ENCODE measurements around the gene CD24.
"Not testable (repeated sequence)": the region's sequence is repeated elsewhere in the genome, so short reads cannot be mapped to it uniquely, and the experiment has no call there.

CD24 gene, protein sequence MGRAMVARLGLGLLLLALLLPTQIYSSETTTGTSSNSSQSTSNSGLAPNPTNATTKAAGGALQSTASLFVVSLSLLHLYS

DNA sequence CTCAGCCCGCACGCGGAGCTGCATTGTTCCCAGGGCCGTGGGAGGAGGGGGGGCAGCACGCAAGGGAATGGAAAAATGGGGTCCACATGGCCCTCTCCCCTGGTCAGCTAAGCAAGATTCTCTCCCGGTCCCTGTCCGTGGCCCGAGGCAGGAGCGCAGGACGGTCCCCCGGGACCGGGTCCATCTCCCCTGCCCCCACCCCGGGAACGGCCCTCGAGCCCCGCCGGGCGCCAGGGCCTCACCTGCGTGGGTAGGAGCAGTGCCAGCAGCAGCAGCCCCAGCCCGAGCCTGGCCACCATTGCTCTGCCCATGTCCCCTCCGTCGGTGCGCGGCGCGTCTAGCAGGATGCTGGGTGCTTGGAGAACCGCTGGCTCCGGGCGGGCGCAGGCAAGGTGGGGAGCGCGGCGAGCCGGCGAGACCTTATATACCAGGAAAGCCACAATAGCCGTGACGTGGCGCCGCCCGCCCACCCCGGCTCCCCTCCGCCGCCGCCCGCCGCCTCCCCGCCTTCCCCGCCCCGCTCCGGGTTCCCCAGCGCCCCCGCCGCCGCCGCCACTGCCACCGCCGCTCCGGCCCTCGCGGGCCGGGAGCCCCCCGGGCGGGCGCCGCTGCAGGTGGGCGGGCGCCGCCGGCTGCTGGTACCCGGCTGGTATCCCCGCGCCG is at the start of gene CD24:
TSS of gene CD24 (minus strand) at position 394 of the 663 bp plus-strand sequence. CDS start at position 311, 83 bp downstream.
- Mint-ChIP-seq H3K36me3 (ENCODE audit: low read depth) (no peaks in the 10 kb centered on the region), H3K9me3 (no peaks in the 10 kb centered on the region), H3K4me3 (peak within 1 kb of the TSS; percentile 78), H3K27ac (no peak within 1 kb of the TSS), H3K27me3 (peaks cover 78% of the 10 kb centered on the region), H3K4me1 (ENCODE audit: low read depth) (peaks cover 16% of the 10 kb centered on the region)
- intact Hi-C loops (cut with micrococcal nuclease), result no loop called here

DNA sequence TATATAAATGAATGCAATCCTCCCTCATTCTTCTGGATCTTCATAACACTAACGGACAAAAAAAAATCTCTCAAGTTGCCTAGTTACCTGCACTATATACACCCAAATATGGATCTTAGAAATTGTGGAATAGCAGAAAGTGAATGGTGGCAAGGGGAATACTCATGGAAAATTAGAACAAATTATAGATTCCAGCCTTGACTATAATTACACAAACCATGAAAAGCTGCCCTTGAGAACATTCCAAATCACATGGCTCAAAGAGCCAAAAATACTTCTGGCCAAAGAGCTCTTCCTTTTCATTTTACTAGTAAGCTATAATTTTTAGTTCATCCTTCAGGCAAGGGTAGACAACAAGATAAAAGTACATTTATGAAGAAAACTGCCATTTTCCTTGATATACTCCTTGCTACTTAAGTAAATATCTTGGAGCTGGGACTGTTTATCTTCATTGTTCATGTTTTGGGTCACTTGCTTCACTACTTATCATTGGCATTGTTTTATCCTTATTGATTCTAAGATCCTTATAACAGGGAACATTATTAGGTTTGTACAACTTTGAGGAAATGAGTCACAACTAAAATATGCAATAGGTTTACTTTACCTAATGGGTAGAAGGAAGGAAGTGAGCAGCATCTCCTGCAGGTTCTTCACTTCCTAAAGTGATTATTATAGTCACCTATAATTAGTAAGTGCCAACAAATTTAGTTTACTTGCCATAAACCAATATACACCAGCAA is 47.1 kb upstream of the CD24 start:
- Mint-ChIP-seq H3K4me1 (ENCODE audit: low read depth) (no peaks in the 10 kb centered on the region), H3K27me3 (no peaks in the 10 kb centered on the region), H3K9me3 (no peaks in the 10 kb centered on the region), H3K27ac (no peak overlapping the region), H3K4me3 (no peak overlapping the region), H3K36me3 (ENCODE audit: low read depth) (no peaks in the 10 kb centered on the region)
- intact Hi-C loops (cut with micrococcal nuclease), result no loop called here

DNA sequence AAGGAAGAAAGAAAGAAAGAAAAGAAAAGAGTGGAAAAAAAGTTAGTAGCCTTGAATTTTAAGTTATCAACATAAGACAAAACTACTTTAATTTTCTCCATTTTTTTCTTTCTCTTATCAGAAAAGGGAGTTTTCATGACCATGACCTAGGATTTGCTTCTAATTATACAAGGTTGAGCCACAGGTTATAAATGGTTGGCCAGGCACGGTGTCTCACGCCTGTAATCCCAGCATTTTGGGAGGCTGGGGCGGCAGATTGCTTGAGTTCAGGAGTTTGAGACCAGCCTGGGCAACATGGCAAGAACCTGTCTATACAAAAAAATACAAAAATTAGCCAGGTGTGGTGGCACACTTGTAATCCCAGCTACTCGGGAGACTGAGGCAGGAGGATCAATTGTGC is 45.7 kb upstream of the CD24 start:
- Mint-ChIP-seq H3K4me1 (ENCODE audit: low read depth) (no peaks in the 10 kb centered on the region), H3K27me3 (no peaks in the 10 kb centered on the region), H3K36me3 (ENCODE audit: low read depth) (no peaks in the 10 kb centered on the region), H3K9me3 (no peaks in the 10 kb centered on the region), H3K27ac (no peak overlapping the region), H3K4me3 (no peak overlapping the region)
- intact Hi-C loops (cut with micrococcal nuclease), result no loop called here

DNA sequence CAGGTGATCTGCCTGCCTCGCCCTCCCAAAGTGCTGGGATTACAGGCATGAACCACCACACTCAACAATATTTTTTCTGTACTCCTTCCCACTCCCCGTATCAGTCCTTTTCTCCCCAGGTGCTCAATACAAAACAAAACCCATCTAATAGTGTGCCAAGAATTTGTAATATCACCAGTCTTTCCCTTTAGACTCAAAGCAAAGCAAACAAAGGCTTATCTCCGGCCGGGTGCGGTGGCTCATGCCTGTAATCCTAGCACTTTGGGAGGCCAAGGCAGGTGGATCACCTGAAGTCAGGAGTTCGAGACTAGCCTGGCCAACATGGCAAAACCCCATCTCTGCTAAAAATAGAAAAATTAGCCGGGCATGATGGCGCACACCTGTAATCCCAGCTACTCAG is 45.1 kb upstream of the CD24 start:
- H3K4me1 Mint-ChIP-seq (ENCODE audit: low read depth); H3K4me3 Mint-ChIP-seq; H3K36me3 Mint-ChIP-seq (ENCODE audit: low read depth); H3K9me3 Mint-ChIP-seq; H3K27me3 Mint-ChIP-seq; H3K27ac Mint-ChIP-seq; intact Hi-C loops (cut with micrococcal nuclease): not testable (repeated sequence)

DNA sequence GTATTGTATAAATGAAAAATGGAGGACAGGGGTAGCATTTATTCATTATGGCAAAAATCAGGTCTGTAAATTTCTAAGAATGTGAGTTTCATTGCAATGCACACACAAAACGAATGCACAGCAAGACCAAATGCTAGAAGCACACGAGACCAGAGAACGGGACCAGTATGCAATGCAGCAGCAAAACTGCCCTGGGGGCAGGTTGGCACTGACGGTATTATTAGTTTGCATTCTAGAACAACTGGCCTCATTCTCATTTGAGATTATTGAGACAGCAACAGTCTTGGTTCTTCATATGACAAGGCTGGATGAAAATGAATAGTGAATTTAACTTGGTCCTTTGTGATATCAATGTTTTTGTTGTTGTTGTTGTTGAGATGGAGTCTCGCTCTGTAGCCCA is 44.5 kb upstream of the CD24 start:
- intact Hi-C loops (cut with micrococcal nuclease), result no loop called here
- H3K27me3 Mint-ChIP-seq, result peaks cover 1% of the 10 kb centered on the region
- no peaks in the 10 kb centered on the region for H3K9me3 Mint-ChIP-seq
- H3K27ac Mint-ChIP-seq, result no peak overlapping the region
- no peaks in the 10 kb centered on the region for H3K36me3 Mint-ChIP-seq (ENCODE audit: low read depth)
- no peaks in the 10 kb centered on the region for H3K4me1 Mint-ChIP-seq (ENCODE audit: low read depth)
- H3K4me3 Mint-ChIP-seq, result no peak overlapping the region

DNA sequence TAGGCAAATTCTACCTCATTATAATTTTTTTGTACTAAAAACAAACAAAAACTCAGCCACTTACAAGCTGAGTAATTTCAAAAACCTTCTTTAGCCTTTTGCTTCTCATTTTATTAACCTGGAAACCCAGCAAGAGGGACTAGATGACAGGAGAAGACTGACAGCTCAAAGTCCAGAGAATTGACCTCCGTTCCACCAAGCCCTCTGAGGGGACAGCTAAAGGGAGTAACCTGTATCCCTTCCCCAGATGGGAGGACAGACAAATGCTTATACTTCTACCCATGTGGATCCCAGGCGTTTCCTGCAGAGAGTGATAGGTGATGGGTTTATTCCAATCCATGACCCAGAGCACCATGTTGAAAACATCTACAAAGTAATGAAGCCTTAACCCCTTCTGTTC is 35.0 kb upstream of the CD24 start:
- H3K27me3 Mint-ChIP-seq, result peaks cover under 1% of the 10 kb centered on the region
- no peak overlapping the region for H3K4me3 Mint-ChIP-seq
- H3K36me3 Mint-ChIP-seq (ENCODE audit: low read depth), result no peaks in the 10 kb centered on the region
- no peaks in the 10 kb centered on the region for H3K4me1 Mint-ChIP-seq (ENCODE audit: low read depth)
- intact Hi-C loops (cut with micrococcal nuclease), result no loop called here
- H3K9me3 Mint-ChIP-seq, result no peaks in the 10 kb centered on the region
- H3K27ac Mint-ChIP-seq, result no peak overlapping the region

DNA sequence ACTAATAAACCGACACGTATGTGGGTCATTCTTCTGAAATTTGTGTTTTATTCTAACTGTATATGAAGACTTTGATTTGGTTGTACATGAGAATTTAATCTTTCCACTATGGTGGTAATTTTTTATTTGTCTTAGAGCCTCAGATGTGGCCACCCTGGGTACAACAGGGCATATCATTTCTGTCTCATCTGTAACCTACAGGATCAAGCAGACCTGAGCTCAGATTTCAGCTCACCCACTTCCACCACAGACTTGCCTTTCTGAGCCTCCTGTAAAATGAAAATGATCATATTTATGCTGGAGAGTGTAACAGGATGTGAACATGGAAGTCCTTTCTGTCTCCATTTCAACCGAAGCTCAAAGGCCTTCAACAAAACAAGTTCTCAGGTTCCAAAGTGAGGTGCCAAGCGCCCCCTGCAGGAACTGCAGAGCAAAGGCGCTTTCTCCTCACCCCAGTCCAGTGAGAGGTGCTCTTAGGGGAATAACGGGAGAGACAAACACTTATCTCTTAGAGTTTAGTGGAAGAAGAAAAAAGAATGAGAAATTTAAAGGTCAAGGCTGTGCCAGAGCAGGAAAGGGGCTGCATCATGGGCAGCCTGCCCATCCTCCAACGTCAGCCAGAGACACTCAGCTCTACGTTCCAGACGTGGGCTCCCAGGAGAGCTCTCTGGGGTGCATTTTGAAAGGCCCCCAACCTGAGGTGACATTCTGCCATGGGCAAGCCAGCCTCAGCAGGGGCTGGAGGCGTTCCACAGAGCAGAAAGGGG is 23.0 kb upstream of the CD24 start:
- H3K9me3 Mint-ChIP-seq, result no peaks in the 10 kb centered on the region
- no peak overlapping the region for H3K4me3 Mint-ChIP-seq
- H3K4me1 Mint-ChIP-seq (ENCODE audit: low read depth), result no peaks in the 10 kb centered on the region
- no peaks in the 10 kb centered on the region for H3K36me3 Mint-ChIP-seq (ENCODE audit: low read depth)
- intact Hi-C loops (cut with micrococcal nuclease), result loop anchor here (5.0 kb wide), 2 partner anchors 550 to 660 kb away; no protein-coding TSS in a partner anchor
- H3K27me3 Mint-ChIP-seq, result no peaks in the 10 kb centered on the region
- H3K27ac Mint-ChIP-seq, result no peak overlapping the region

DNA sequence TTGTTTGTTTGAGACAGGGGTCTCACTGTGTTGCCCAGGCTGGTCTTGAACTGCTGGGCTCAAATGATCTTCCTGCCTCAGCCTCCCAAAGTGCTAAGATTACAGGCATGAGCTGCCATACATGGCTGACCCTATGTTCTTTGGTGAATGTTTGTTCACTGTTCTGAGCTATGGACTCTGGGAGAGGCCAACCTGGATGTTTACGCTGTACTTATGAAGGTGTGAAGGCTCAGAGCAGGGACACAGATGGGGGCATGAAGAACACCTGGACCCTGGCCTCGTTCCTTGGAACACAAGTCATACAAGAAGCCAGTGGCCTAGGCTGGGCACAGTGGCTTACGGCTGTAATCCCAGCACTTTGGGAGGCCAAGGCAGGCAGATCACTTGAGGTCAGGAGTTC is 21.1 kb upstream of the CD24 start:
- no peaks in the 10 kb centered on the region for H3K36me3 Mint-ChIP-seq (ENCODE audit: low read depth)
- no peak overlapping the region for H3K4me3 Mint-ChIP-seq
- no peak overlapping the region for H3K27ac Mint-ChIP-seq
- intact Hi-C loops (cut with micrococcal nuclease), result loop anchor here (5.0 kb wide), 2 partner anchors 548 to 658 kb away; no protein-coding TSS in a partner anchor
- H3K27me3 Mint-ChIP-seq, result peaks cover 3% of the 10 kb centered on the region
- no peaks in the 10 kb centered on the region for H3K4me1 Mint-ChIP-seq (ENCODE audit: low read depth)
- no peaks in the 10 kb centered on the region for H3K9me3 Mint-ChIP-seq

DNA sequence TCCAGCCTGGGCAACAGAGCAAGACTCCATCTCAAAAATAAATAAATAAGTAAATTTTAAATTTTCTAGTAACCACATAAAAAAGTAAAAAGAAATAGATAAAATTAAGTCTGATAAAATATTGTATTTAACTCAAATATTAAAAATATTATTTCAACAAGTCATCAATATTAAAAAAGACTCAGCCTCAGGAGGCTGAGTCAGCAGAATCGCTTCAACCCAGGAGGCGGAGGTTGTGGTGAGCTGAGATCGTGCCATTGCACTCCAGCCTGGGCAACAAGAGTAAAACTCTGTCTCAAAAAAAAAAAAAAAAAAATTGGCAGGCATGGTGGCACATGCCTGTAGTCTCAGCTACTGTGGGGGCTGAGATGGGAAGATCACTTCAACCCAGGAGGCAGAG is 15.2 kb upstream of the CD24 start:
- H3K27me3 Mint-ChIP-seq; H3K36me3 Mint-ChIP-seq (ENCODE audit: low read depth); H3K4me1 Mint-ChIP-seq (ENCODE audit: low read depth); H3K4me3 Mint-ChIP-seq; H3K27ac Mint-ChIP-seq; intact Hi-C loops (cut with micrococcal nuclease); H3K9me3 Mint-ChIP-seq: not testable (repeated sequence)

DNA sequence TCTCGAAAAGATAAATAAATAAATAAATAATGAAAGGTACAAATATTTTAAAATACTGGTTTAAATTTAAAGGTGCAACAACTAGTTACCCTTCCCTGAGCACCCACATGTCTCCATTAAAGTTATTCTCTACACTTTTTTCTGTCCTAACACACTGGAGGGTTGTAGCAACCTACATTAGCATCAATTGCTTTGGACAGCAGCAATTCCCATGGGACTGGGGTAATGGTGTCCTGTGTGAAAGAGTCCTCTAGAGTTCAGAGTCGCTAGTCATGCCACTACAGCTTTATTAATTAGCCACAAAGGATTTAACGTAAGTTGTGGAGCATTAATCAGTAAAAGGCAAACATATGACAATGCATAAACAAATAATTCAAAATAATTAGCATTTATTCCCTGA is 14.1 kb upstream of the CD24 start:
- intact Hi-C loops (cut with micrococcal nuclease), result no loop called here
- H3K4me1 Mint-ChIP-seq (ENCODE audit: low read depth), result no peaks in the 10 kb centered on the region
- H3K9me3 Mint-ChIP-seq, result no peaks in the 10 kb centered on the region
- no peak overlapping the region for H3K27ac Mint-ChIP-seq
- no peak overlapping the region for H3K4me3 Mint-ChIP-seq
- no peaks in the 10 kb centered on the region for H3K36me3 Mint-ChIP-seq (ENCODE audit: low read depth)
- H3K27me3 Mint-ChIP-seq, result peaks cover 4% of the 10 kb centered on the region

DNA sequence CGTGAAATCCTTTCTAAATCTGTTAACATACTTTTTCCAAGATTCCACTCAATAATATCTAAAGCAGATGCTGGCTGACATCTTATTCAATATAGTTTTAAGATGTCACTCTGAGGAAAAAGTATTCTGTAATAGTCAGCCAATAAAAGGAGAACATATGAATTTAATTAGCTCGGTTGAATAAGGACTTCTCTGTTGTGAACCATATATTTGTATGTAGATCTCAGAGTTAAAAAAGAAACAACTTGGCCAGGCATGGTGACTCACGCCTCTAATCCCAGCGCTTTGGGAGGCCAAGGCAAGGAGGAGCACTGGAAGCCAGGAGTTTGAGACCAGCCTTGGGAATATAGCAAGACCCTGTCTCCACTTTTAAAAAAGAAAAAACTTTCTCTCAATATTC is 7.4 kb upstream of the CD24 start:
- no peak overlapping the region for H3K4me3 Mint-ChIP-seq
- H3K27ac Mint-ChIP-seq, result no peak overlapping the region
- H3K9me3 Mint-ChIP-seq, result no peaks in the 10 kb centered on the region
- H3K36me3 Mint-ChIP-seq (ENCODE audit: low read depth), result no peaks in the 10 kb centered on the region
- no peaks in the 10 kb centered on the region for H3K4me1 Mint-ChIP-seq (ENCODE audit: low read depth)
- H3K27me3 Mint-ChIP-seq, result peaks cover 29% of the 10 kb centered on the region
- intact Hi-C loops (cut with micrococcal nuclease), result no loop called here

DNA sequence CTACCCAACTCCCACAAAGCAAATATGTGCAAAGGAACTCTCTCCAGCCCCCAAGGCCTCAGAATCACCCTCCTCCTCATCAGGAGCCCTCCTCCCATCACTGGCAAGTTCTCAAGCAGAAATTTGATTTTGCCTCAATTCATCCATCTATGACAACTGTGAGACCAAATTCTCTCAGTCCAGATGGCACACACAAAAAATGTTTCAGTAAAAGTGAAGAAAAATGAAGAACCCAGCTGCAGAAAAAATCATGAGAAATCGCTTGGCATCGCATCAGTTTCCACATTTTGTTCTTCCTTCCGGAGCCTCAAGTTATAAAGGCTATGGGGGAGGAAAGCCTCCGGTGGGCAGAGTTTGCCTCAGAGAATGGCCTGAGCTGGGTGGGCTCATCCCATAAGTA is 6.4 kb upstream of the CD24 start:
- H3K4me3 Mint-ChIP-seq, result no peak overlapping the region
- H3K9me3 Mint-ChIP-seq, result no peaks in the 10 kb centered on the region
- no peaks in the 10 kb centered on the region for H3K36me3 Mint-ChIP-seq (ENCODE audit: low read depth)
- H3K4me1 Mint-ChIP-seq (ENCODE audit: low read depth), result no peaks in the 10 kb centered on the region
- intact Hi-C loops (cut with micrococcal nuclease), result no loop called here
- H3K27me3 Mint-ChIP-seq, result peaks cover 38% of the 10 kb centered on the region
- no peak overlapping the region for H3K27ac Mint-ChIP-seq

DNA sequence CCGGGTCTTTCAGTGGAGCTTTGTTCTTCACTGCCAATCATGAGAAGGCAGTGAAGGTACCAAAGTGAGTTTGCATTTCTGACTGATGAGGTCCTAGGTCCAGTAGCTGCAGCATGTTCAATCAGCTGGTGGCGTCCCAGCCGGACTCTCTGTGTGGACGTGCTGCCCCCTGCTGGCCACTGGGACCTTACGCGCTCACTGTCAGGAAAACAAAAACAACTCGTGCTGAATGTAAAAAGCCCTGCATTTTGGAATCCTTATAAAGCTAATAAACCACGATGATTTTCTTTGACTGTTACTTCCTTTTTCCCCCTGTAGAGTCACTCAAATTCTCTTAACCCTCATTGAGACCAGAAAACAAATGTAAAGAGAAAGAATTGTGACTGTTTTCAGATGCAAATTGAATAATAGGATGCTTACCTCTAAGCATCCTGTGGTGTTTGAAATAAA is 4.9 kb upstream of the CD24 start:
- no peak overlapping the region for H3K4me3 Mint-ChIP-seq
- intact Hi-C loops (cut with micrococcal nuclease), result loop anchor here (1.0 to 5.0 kb wide), 4 partner anchors 371 to 642 kb away; no protein-coding TSS in a partner anchor
- no peaks in the 10 kb centered on the region for H3K9me3 Mint-ChIP-seq
- H3K4me1 Mint-ChIP-seq (ENCODE audit: low read depth), result peaks cover 1% of the 10 kb centered on the region
- no peaks in the 10 kb centered on the region for H3K36me3 Mint-ChIP-seq (ENCODE audit: low read depth)
- peaks cover 47% of the 10 kb centered on the region for H3K27me3 Mint-ChIP-seq
- no peak overlapping the region for H3K27ac Mint-ChIP-seq

DNA sequence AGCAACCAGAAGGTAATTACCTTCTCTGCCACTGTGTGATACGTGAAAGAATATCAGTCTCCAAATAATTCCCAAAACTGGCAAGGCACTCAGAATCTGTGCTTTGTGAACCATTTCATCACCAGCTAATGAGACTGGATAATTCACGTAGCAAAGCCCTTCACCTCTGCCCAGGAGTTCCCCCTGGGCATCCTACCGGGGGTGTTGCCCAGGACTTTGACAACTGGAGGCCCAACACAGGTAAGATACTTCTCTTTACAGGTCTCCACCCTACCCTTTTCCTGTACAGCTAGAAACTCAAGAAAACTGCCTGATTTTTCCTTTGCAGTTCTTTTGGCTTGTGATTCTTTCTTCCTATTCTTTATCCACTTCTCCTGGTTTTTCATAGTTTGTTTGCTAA is 2.7 kb upstream of the CD24 start:
- H3K27me3 Mint-ChIP-seq, result peaks cover 67% of the 10 kb centered on the region
- no peaks in the 10 kb centered on the region for H3K36me3 Mint-ChIP-seq (ENCODE audit: low read depth)
- no peak overlapping the region for H3K27ac Mint-ChIP-seq
- H3K4me1 Mint-ChIP-seq (ENCODE audit: low read depth), result peaks cover 16% of the 10 kb centered on the region
- no peak overlapping the region for H3K4me3 Mint-ChIP-seq
- intact Hi-C loops (cut with micrococcal nuclease), result loop anchor here (5.0 kb wide), 1 partner anchor 640 kb away; no protein-coding TSS in a partner anchor
- H3K9me3 Mint-ChIP-seq, result no peaks in the 10 kb centered on the region

Measured in dendritic cell treated with granulocyte-macrophage colony-stimulating factor and Interleukin-4, amounts not matched to agents 40 ng/mL and 50 ng/mL, for 4 days (primary cell).